SH-SY5Y (cell line): ENCODE measurements around the gene EEF2KMT.
A peak's percentile ranks its signal among the peaks of the same experiment; 100 is the strongest.
"Not testable (repeated sequence)": the region's sequence is repeated elsewhere in the genome, so short reads cannot be mapped to it uniquely, and the experiment has no call there.

ENCODE experiments used
- GATA2 ChIP-seq: IDR thresholded peaks from 2 replicates; pipeline ENCODE4 v1.6.1; 2011; ENCODE audit warnings: mild to moderate bottlenecking, low read depth, low read length
- GATA3 ChIP-seq: IDR thresholded peaks from 2 replicates; pipeline ENCODE4 v1.6.1; 2011; ENCODE audit warnings: low read depth, mild to moderate bottlenecking, low read length, moderate library complexity

The EEF2KMT gene

DNA sequence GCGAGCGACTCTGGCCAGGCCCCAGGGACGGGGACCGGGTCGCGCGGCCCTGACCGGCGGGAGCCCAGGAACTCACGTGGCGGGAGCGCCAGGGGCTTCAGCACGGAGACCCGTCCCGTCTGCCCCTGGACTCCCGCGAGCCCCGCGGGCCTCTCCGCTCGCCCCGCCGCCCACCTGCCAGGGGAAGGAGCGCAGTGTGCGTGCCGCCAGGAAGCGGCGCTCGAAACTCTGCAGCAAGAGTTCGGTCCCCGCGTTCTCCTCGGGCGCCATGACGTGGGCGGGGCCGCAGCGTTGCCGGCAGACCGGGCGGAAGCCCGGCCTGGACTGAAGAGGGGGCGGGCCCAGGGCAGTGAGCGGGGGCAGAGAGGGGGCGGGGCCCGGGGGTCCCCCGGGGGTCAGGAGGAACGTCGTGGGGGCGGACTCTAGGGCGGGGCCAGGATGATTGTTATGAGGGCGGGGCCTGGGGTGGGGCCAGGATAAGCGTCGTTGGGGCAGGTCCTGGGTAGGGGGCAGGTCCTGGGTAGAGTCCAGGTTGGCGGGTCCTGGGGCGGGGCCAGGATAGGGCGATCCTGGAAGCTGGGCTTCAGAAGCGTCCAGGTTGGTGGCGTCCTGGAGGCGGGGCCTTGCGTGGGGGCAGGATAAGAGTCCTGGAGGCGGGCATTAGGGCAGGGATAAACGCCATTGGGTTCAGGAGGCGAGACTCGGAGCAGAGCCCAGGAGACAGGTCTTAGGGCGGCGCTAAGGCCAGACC lies at the start of gene EEF2KMT:
TSS of gene EEF2KMT (minus strand) at position 326 of the 751 bp plus-strand sequence. CDS start at position 270, 56 bp downstream.
- not testable (repeated sequence) for TF ChIP-seq GATA3, GATA2

GRCh38 chr16:5143761-5144620 lies 46.4 kb upstream of the EEF2KMT start:
- TF ChIP-seq GATA2 (no peak), GATA3 (no peak)

GRCh38 chr16:5117300-5118087 lies 19.9 kb upstream of the EEF2KMT start:
- peak; percentile 76 for TF ChIP-seq GATA2

DNA sequence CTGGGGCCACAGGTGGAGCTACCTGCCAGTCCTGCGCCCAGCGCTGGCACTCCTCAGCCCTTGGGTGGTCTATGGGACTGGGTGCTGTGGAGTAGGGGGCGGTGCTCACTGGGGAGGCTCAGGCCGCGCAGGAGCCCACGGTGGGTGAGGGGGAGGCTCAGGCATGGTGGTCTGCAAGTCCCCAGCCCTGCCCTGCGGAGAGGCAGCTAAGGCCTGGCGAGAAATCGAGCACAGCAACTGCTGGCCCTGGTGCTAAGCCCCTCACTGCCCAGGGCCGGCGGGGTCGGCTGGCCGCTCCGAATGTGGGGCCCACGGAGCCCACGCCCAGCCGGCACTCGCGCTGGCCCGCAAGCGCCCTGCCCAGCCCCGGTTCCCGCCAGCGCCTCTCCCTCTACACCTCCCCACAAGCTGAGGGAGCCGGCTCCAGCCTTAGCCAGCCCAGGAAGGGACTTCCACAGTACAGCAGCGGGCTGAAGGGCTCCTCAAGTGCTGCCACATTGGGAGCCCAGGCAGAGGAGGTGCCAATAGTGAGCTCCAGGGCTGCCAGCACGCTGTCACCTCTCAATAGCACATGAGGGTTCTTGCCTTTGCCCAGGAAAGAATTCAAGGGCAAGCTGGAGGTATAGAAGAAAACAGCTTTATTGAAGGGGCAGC lies 11.0 kb upstream of the EEF2KMT start:
- no peak for TF ChIP-seq GATA2
- TF ChIP-seq GATA3, result no peak

- TF ChIP-seq GATA2 (no peak), GATA3 (no peak)
Measured at GRCh38 chr16:5078626-5079025, 19.0 kb downstream of the EEF2KMT start.

DNA sequence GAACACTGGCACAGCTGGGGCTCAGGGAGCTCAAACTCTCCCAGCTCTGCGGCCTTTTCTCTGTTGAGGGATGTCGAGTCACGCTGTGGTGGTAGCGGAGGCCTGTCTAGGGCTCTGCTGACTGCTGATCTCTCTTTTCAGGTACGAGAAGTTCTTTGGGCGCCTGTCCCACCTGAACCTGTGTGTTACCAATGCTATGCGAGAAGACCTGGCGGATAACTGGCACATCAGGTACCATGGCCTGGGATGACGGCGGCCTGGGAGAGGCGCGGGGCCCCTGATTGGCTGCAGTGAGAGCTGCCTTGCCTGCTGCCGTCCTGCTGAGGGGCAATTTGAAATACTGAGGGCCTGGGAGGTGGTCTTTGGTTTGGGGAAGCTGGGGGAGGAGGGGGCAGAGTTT lies 20.3 kb downstream of the EEF2KMT start:
- no peak for TF ChIP-seq GATA3
- no peak for TF ChIP-seq GATA2

- TF ChIP-seq GATA3 (no peak), GATA2 (no peak)
Measured at GRCh38 chr16:5075637-5076036, 22.0 kb downstream of the EEF2KMT start.

GRCh38 chr16:5073279-5073629 lies 24.3 kb downstream of the EEF2KMT start:
- TF ChIP-seq GATA2 (no peak), GATA3 (no peak)

DNA sequence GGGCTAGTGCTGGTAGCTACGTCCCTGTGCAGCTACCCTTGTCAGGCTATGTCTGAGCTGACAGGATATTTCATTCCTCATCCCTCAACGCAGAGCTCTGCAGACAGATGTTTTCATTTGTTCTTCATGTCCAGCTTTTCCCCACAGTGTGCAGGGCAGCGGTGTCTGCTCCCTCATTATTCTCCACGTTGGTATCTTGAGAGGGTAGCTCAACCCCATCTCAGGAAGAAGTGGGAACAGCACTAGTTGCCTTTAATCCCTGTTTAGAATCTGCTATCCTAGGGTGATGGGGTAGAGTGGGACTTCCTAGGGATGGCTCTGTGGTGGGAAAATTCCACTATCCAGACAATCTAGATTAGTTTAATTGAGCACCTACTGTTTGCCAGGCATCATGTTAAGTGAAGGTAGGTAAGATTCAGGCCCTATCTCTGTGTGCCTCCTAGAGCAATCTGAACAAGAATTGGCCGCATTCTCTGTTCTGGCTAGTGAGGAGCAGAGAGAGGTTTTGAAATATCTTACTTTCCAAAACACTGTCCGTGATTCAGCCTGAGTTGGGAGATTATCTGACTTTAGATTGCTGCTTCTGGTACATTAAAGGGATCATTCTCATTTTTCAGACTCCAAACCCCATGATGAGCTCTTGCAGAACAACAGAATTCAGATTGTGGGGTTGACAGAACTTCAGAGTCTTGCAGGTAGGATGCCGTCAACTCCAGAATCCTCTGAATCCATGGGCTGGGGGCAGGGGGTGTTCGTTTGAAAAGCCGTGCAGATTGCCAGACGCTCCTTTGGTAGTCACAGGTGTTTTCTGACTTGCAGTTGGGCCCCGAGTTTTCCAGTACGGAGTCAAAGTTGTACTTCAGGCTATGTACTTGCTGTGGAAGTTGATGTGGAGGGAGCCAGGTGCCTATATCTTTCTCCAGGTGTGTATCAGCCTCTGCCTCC lies 25.0 kb downstream of the EEF2KMT start:
- TF ChIP-seq GATA2, result no peak
- no peak for TF ChIP-seq GATA3

- TF ChIP-seq GATA2 (no peak), GATA3 (no peak)
Measured at GRCh38 chr16:5071681-5072333, 25.8 kb downstream of the EEF2KMT start, which contains the start of gene ALG1. Gene ALG1 (plus strand): TSS chr16:5071843. CDS start chr16:5071850, 7 bp downstream.

DNA sequence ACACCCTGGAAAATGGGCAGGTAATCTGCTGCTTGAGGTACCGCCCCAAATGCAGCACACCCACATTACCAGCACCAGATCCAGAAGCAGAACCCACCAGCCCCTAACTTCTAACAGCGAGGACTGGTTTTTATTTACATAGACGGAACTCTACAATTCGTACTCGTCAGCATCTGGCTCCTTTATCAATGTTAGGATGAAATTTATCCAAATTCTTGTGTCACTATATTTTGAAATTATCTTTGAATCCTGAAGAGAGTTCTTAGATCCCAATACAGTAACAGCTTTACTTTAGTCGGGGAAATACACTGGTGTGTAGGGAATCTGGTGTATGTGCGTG lies 26.3 kb downstream of the EEF2KMT start:
- TF ChIP-seq GATA2 (no peak), GATA3 (no peak)
